Activated T-cell treated with anti-CD3 and anti-CD28 coated beads, Interleukin-2, amount 50 U/mL, for 72 hours (primary cell): ENCODE measurements around the gene LTV1. TPM values are rescaled to one million over a fixed set of nuclear protein-coding genes. Genes with fewer than 3 reads are reported as not detected.

Source experiments
- total RNA-seq, 2 donors: library from RNA; stranded (reverse); gene quantifications; one replicate each; pipeline ENCODE4 v1.2.3, GENCODE V29; 2022

LTV1 gene
- total RNA-seq, 2 donors from 2014 or later, result 19.9 to 24.2 TPM

Other genes starting within 250 kb of the LTV1 start
- gene PHACTR2, start 165.4 kb upstream of the LTV1 start, total RNA-seq, result 10 to 100 TPM; 24.3 to 30.6 TPM
- not detected for gene ZC2HC1B, start 21.1 kb downstream of the LTV1 start, total RNA-seq
- 10 to 100 TPM; 36.6 to 51.8 TPM for gene PLAGL1, start 164.9 kb downstream of the LTV1 start, total RNA-seq